ENCODE data around the gene BEND7. TPM values are rescaled to one million over a fixed set of nuclear protein-coding genes. Genes with fewer than 3 reads are reported as not detected.

Gene BEND7
- total and polyA plus RNA-seq, 2 of the 4 experiments (the other 2 are of a cell fraction): 2.3 to 3.5 TPM

DNA sequence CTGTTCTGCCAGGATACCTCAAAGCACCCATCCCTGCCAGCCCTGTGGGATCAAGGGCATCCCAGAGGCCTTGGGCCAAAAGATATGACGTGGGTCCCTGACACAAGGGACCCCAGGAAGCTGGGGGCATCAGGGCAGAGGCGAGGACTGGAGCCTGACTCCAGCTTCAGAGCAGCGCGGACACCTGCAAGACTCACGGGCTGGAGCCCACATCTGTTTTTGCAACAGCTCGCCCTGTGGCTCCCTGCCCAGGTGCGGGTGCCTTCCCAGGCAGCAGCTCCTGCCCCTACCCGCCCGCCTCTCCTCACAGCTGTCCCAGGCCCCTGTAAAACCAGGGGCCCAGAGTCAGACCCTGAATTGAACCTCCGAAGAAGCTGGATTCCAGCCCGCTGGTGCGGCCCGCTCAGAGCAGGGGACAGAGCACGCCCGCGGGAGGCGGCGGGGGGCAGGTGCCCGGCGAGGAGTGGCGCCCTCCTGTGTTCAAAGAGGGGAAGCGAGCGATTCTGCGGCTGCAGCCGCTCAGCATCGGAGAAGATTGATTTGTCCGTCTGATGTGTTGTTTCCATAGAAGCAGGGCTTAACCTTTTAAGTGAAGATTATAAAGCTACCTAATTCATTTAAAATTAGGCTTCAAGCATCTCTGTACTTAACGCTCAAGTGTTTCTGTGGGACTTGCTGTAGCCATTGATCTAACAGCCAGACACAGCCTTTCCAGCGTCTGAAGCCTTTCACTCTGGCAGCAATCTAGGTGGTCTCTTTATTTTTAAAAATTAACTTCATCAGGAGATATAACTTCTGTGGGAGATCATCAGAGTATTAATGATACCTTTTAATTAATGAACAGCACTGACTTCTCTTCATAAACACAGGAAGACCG, 88.4 kb downstream of the BEND7 start:
- H3K4me2 ChIP-seq (ENCODE audit: low read depth, low read length): peak overlapping the region; percentile 85
- H3K14ac ChIP-seq (replicated peaks; ENCODE audit: low read depth, low read length): no peak overlapping the region
- POLR2A ChIA-PET (ENCODE audit: unreplicated experiment): no interaction called here
- H3K56ac ChIP-seq (ENCODE audit: extremely low read depth, insufficient read depth, low read length): no peak overlapping the region
- no peak overlapping the region for H3K4me3 ChIP-seq (ENCODE audit: insufficient read depth, low read depth, low read length)
- H3K27ac ChIP-seq (ENCODE audit: insufficient read depth, low read length): no peak overlapping the region
- H2BK5ac ChIP-seq (ENCODE audit: low read depth, low read length, poor library complexity, severe bottlenecking): no peak overlapping the region
- in situ Hi-C loops (cut with MboI; ENCODE audit: low sequenced_read_pairs) (no loop called here), dilution Hi-C loops (cut with HindIII; ENCODE audit: low sequenced_read_pairs, unreplicated experiment) (no loop called here), intact Hi-C loops (cut with micrococcal nuclease) (loop anchor here (1.0 kb wide), 1 partner anchor 68 kb away; no protein-coding TSS in a partner anchor)
- peak overlapping the region; percentile 29 for H2AFZ ChIP-seq (replicated peaks; ENCODE audit: low read length, poor library complexity)
- no peak overlapping the region for H2AK5ac ChIP-seq (ENCODE audit: low read depth, low read length)
- H3K23ac ChIP-seq (ENCODE audit: low read depth, low read length): 0 out of 2 replicates have a peak overlapping the region, but pooled peaks have one; percentile 37
- BruUV-seq (replicated peaks): no TSS peak
- H4K8ac ChIP-seq (ENCODE audit: low read depth in 2 of 2, low read length in 2 of 2): no peak overlapping the region
- no peak overlapping the region for H2BK15ac ChIP-seq (ENCODE audit: low read depth, low read length)
- no peak overlapping the region for H2BK120ac ChIP-seq (ENCODE audit: low read depth, low read length)
- no peak overlapping the region for H2BK20ac ChIP-seq (ENCODE audit: low read depth, low read length)
- DNase-seq (no peak), ATAC-seq (ENCODE audit: low read depth) (peak; percentile 93)
- peak; percentile 55 for TF ChIP-seq RAD21 (IDR thresholded peaks at IDR 0.05; ENCODE audit: low read length)
- TF ChIP-seq, protein P1, sequence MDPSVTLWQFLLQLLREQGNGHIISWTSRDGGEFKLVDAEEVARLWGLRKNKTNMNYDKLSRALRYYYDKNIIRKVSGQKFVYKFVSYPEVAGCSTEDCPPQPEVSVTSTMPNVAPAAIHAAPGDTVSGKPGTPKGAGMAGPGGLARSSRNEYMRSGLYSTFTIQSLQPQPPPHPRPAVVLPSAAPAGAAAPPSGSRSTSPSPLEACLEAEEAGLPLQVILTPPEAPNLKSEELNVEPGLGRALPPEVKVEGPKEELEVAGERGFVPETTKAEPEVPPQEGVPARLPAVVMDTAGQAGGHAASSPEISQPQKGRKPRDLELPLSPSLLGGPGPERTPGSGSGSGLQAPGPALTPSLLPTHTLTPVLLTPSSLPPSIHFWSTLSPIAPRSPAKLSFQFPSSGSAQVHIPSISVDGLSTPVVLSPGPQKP (IDR thresholded peaks at IDR 0.05; ENCODE audit: borderline replicate concordance, low read depth, low read length): no peak
- no peak for TF ChIP-seq NFE2L2 (IDR thresholded peaks at IDR 0.05; ENCODE audit: low read depth, low read length)
- no peak for TF ChIP-seq FOS (IDR thresholded peaks at IDR 0.05; ENCODE audit: low read depth, low read length)
- TF ChIP-seq CEBPB (IDR thresholded peaks at IDR 0.05; ENCODE audit: low read depth, low read length): no peak
- no peak for TF ChIP-seq RCOR1 (IDR thresholded peaks at IDR 0.05; ENCODE audit: insufficient replicate concordance, low read length)
- TF ChIP-seq, protein P2, sequence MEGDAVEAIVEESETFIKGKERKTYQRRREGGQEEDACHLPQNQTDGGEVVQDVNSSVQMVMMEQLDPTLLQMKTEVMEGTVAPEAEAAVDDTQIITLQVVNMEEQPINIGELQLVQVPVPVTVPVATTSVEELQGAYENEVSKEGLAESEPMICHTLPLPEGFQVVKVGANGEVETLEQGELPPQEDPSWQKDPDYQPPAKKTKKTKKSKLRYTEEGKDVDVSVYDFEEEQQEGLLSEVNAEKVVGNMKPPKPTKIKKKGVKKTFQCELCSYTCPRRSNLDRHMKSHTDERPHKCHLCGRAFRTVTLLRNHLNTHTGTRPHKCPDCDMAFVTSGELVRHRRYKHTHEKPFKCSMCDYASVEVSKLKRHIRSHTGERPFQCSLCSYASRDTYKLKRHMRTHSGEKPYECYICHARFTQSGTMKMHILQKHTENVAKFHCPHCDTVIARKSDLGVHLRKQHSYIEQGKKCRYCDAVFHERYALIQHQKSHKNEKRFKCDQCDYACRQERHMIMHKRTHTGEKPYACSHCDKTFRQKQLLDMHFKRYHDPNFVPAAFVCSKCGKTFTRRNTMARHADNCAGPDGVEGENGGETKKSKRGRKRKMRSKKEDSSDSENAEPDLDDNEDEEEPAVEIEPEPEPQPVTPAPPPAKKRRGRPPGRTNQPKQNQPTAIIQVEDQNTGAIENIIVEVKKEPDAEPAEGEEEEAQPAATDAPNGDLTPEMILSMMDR (conservative IDR thresholded peaks at IDR 0.05; ENCODE audit: low read depth, low read length): peak; percentile 74
- no peak for TF ChIP-seq RFX5 (IDR thresholded peaks at IDR 0.05; ENCODE audit: low read depth, low read length)
- TF ChIP-seq BHLHE40 (IDR thresholded peaks at IDR 0.05; ENCODE audit: low read depth, low read length): no peak
- TF ChIP-seq SMC3 (IDR thresholded peaks at IDR 0.05; ENCODE audit: low read depth, low read length): peak; percentile 53
- no peak for TF ChIP-seq CHD1 (IDR thresholded peaks at IDR 0.05; ENCODE audit: low read depth, low read length)
- peak; percentile 56; the same call in 1 of the 2 replicates for TF ChIP-seq MAZ (IDR thresholded peaks at IDR 0.05; ENCODE audit: borderline replicate concordance, low read depth, low read length)
- no peak for TF ChIP-seq MXI1 (IDR thresholded peaks at IDR 0.05; ENCODE audit: borderline replicate concordance, low read depth, low read length)
- no peaks in the 10 kb centered on the region for H3K36me3 ChIP-seq (ENCODE audit: control insufficient read depth, insufficient read depth, low read length)
- H4K20me1 ChIP-seq (ENCODE audit: insufficient read depth, low read length): no peaks in the 10 kb centered on the region
- 6% methylated on average over 4 of the region's 30 CpGs; no CpG with 5 or more reads in 1 of the 2 experiments for WGBS, 2 experiments (ENCODE audit: extremely low coverage in 2 of 2, insufficient read length in 1 of 2)
- no peak overlapping the region for H3K4ac ChIP-seq (ENCODE audit: low read depth, low read length)
- H3K9ac ChIP-seq (ENCODE audit: low read depth, low read length): no peak overlapping the region
- H3K18ac ChIP-seq (ENCODE audit: low read depth, low read length): no peak overlapping the region
- peaks cover 2% of the 10 kb centered on the region; the same call in 1 of the 2 replicates for H3K4me1 ChIP-seq (ENCODE audit: control insufficient read depth, insufficient read depth, low read length)
- no peaks in the 10 kb centered on the region for H3K79me1 ChIP-seq (ENCODE audit: low read depth in 1 of 2, low read length in 2 of 2)
- H3K9me1 ChIP-seq (ENCODE audit: insufficient read depth, low read length): no peaks in the 10 kb centered on the region
- no peaks in the 10 kb centered on the region for H3K9me3 ChIP-seq (ENCODE audit: control insufficient read depth, insufficient read depth, low read length)
- CTCF ChIA-PET: interaction anchor here (0.6 to 3.3 kb wide), 4 partner anchors 9 to 503 kb away, joined by 3 to 11 read pairs (median 6); no protein-coding TSS in a partner anchor
- no peak overlapping the region for H4K91ac ChIP-seq (ENCODE audit: insufficient read depth, low read depth, low read length)
- peaks cover 28% of the 10 kb centered on the region for H3K27me3 ChIP-seq (ENCODE audit: control insufficient read depth, insufficient read depth, low read length)
- no peak overlapping the region for H4K5ac ChIP-seq (ENCODE audit: low read depth, low read length)
- H2AK9ac ChIP-seq (replicated peaks; ENCODE audit: low read depth, low read length, poor library complexity): no peak overlapping the region

Measured in IMR-90 (cell line).